B cell (primary cell): ENCODE measurements around the gene TNPO2. TPM values are rescaled to one million over a fixed set of nuclear protein-coding genes. Genes with fewer than 3 reads are reported as not detected.
A peak's percentile ranks its signal among the peaks of the same experiment; 100 is the strongest.

Experiments used
- ATAC-seq: fragments of 200-7000 bp; cut with Tn5 transposase; one replicate; pipeline ENCODE4 v1.10.0; 2021; ENCODE audit warnings: low read depth, mild to moderate bottlenecking, moderate number of reproducible peaks, moderate library complexity
- CTCF ChIA-PET: fragments of 350-600 bp; sonication (Branson Sonifier 250); formaldehyde crosslinking; loops from one replicate; lab custom pipeline; 2021; ENCODE audit warnings: antibody characterized with exemption, inconsistent platforms; lab: Charles Lee
- POLR2A ChIA-PET: fragments of 350-600 bp; sonication (Branson Sonifier 250); formaldehyde crosslinking; loops from one replicate; lab custom pipeline; 2021; ENCODE audit warnings: antibody characterized with exemption; lab: Charles Lee
- DNase-seq: peaks from one replicate; pipeline ENCODE4 v3.0.0; 2013
- H2AFZ ChIP-seq: 2 replicates; pipeline ENCODE4 v1.6.1; 2012; ENCODE audit warnings: mild to moderate bottlenecking, low read depth, low read length; ENCODE audit not compliant: insufficient read depth, poor library complexity, severe bottlenecking
- H3K27ac ChIP-seq, 2 donors: 1 replicate in 1 of 2; 2 replicates in 1 of 2; pipeline ENCODE4 v1.5.1; 2012 to 2013; ENCODE audit warnings: low read length in 2 of 2, mild to moderate bottlenecking in 2 of 2, moderate library complexity in 1 of 2
- H3K27me3 ChIP-seq, 4 experiments: fragments of 200-600 bp in 1 of 4; sonication (generic) in 1 of 4; replicated peaks in 1 of 4; 1 replicate in 2 of 4; 2 replicates in 2 of 4; pipeline versions ENCODE4 v1.6.1 to v1.7.0; 2013 to 2016; ENCODE audit warnings: low read length in 3 of 4, mild to moderate bottlenecking in 2 of 4, mixed read lengths in 1 of 4, moderate library complexity in 1 of 4; ENCODE audit not compliant: insufficient read depth in 4 of 4, control insufficient read depth in 3 of 4; ENCODE audit errors: control extremely low read depth in 1 of 4
- H3K36me3 ChIP-seq, 2 experiments: replicated peaks in 1 of 2; 1 replicate in 1 of 2; 2 replicates in 1 of 2; pipeline versions ENCODE4 v1.6.1 to v1.7.1; 2013; ENCODE audit warnings: low read length in 1 of 2; ENCODE audit not compliant: insufficient read depth in 2 of 2, control insufficient read depth in 1 of 2; ENCODE audit errors: control extremely low read depth in 1 of 2, extremely low read depth in 1 of 2
- H3K4me1 ChIP-seq, 2 donors: fragments of 200-600 bp in 1 of 2; sonication (generic) in 1 of 2; 1 replicate in 1 of 2; 2 replicates in 1 of 2; pipeline versions ENCODE4 v1.5.1 to v1.6.1; 2013 to 2017; ENCODE audit warnings: low read length in 2 of 2; ENCODE audit not compliant: control insufficient read depth in 2 of 2, insufficient read depth in 2 of 2
- H3K4me2 ChIP-seq: replicated peaks from 2 replicates; pipeline ENCODE3; 2012; ENCODE audit warnings: mild to moderate bottlenecking, low read depth, low read length; ENCODE audit not compliant: poor library complexity, severe bottlenecking
- H3K4me3 ChIP-seq, 5 experiments: fragments of 200-600 bp in 1 of 5; sonication (generic) in 1 of 5; 1 replicate in 3 of 5; 2 replicates in 2 of 5; pipeline versions ENCODE4 v1.5.1 to v1.7.0; 2011 to 2016; ENCODE audit warnings: low read length in 4 of 5, mild to moderate bottlenecking in 4 of 5, low read depth in 2 of 5, control low read depth in 1 of 5, moderate library complexity in 1 of 5; ENCODE audit not compliant: insufficient read depth in 1 of 5; ENCODE audit errors: control extremely low read depth in 1 of 5, extremely low read depth in 1 of 5
- H3K79me2 ChIP-seq: fragments of 200-600 bp; sonication (generic); one replicate; pipeline ENCODE4 v1.6.0; 2016; ENCODE audit warnings: low read length; ENCODE audit not compliant: control insufficient read depth, insufficient read depth
- H3K9ac ChIP-seq: fragments of 200-600 bp; sonication (generic); 2 replicates; pipeline ENCODE4 v1.6.1; 2017; ENCODE audit warnings: mild to moderate bottlenecking, low read length, moderate library complexity
- H3K9me3 ChIP-seq, 3 donors: one replicate each; pipeline versions ENCODE4 v1.6.1 to v1.7.1; 2013; ENCODE audit warnings: low read length in 2 of 3; ENCODE audit not compliant: control insufficient read depth in 2 of 3, insufficient read depth in 1 of 3; ENCODE audit errors: control extremely low read depth in 1 of 3
- H4K20me1 ChIP-seq: 2 replicates; pipeline ENCODE4 v1.6.0; 2012; ENCODE audit warnings: mild to moderate bottlenecking, low read length; ENCODE audit not compliant: insufficient read depth, control insufficient read depth, poor library complexity, severe bottlenecking
- H3K27ac Mint-ChIP-seq: one replicate; pipeline ENCODE4 v1.8.0; 2021; ENCODE audit warnings: mixed read lengths
- H3K27me3 Mint-ChIP-seq: one replicate; pipeline ENCODE4 v1.8.0; 2021; ENCODE audit warnings: mixed read lengths
- H3K4me1 Mint-ChIP-seq: one replicate; pipeline ENCODE4 v1.8.0; 2021; ENCODE audit warnings: mixed read lengths
- H3K4me3 Mint-ChIP-seq: one replicate; pipeline ENCODE4 v1.8.0; 2021; ENCODE audit warnings: mixed read lengths
- H3K9me3 Mint-ChIP-seq: one replicate; pipeline ENCODE4 v1.8.0; 2022; ENCODE audit warnings: mixed read lengths; ENCODE audit not compliant: insufficient read depth
- CTCF ChIP-seq: fragments of 200-600 bp; IDR thresholded peaks from one replicate; pipeline ENCODE4 v1.8.0; 2022; ENCODE audit warnings: antibody characterized with exemption, mild to moderate bottlenecking
- EZH2 ChIP-seq: IDR thresholded peaks from 2 replicates; pipeline ENCODE4 v1.6.1; 2012; ENCODE audit warnings: borderline replicate concordance, low read depth, mild to moderate bottlenecking, moderate library complexity, low read length; ENCODE audit not compliant: insufficient read depth, poor library complexity, severe bottlenecking
- WGBS: methylation state at CpG from one replicate; pipeline ENCODE4 v1.1.5; 2013; ENCODE audit warnings: missing lambda C conversion rate; ENCODE audit not compliant: insufficient coverage; 5-methylcytosine and 5-hydroxymethylcytosine counted together
- intact Hi-C: fragments of 100-400 bp; cut with micrococcal nuclease; formaldehyde crosslinking; loops from one replicate; pipeline ENCODE4 v1.10.0; 2022
- polyA plus RNA-seq: library from polyadenylated mRNA; depleted of rRNA; stranded (reverse); fragments of >200 nt; gene quantifications from 2 replicates; pipeline ENCODE4 v1.2.3, GENCODE V29; 2012
- total RNA-seq, 2 donors: library from RNA; stranded (reverse); fragments of 120-200 nt in 1 of 2; gene quantifications; 1 replicate in 1 of 2; 2 replicates in 1 of 2; pipeline versions ENCODE4 v1.2.3 to v1.2.4, GENCODE V29; 2013 to 2022

The TNPO2 gene
- total and polyA plus RNA-seq, 2 donors (not counting 1 experiment from before 2014, with no cell fraction given), result 73.7 to 85.6 TPM

- no peak for TF ChIP-seq EZH2
- TF ChIP-seq CTCF, result no peak
- peaks cover 74% of the 10 kb centered on the region for H3K79me2 ChIP-seq
- peaks cover 29 to 37% of the 10 kb centered on the region in 2 donors for H3K4me1 ChIP-seq
- H2AFZ ChIP-seq, result peak overlapping the region; percentile 83
- Mint-ChIP-seq H3K27ac (peak overlapping the region; percentile 84), H3K4me1 (peaks cover 38% of the 10 kb centered on the region), H3K4me3 (peak overlapping the region; percentile 95), H3K9me3 (no peaks in the 10 kb centered on the region), H3K27me3 (no peaks in the 10 kb centered on the region)
- ChIA-PET CTCF (interaction anchor here (0.7 to 3.5 kb wide), 8 partner anchors 12 to 74 kb away, joined by 3 to 26 read pairs (median 5); partner anchors contain the start of genes JUNB and TRIR), POLR2A (interaction anchor here (0.7 to 3.6 kb wide), 10 partner anchors 8 to 109 kb away, joined by 3 to 30 read pairs (median 8); partner anchors contain the start of genes DHPS, FBXW9, JUNB and TRIR)
- no peaks in the 10 kb centered on the region for H3K9me3 ChIP-seq
- peak overlapping the region; percentile 60 to 83 (median 77) for H3K4me3 ChIP-seq
- intact Hi-C loops, result loop anchor here (1.0 to 5.0 kb wide), 4 partner anchors 41 to 85 kb away; partner anchors contain the start of genes DHPS, HOOK2, MAN2B1 and RNASEH2A
- peak overlapping the region; percentile 95 for H3K4me2 ChIP-seq
- DNase-seq (peak; percentile 76), ATAC-seq (peak; percentile 42)
- H3K9ac ChIP-seq, result peak overlapping the region; percentile 85
- WGBS, result under 1% methylated on average over 48 of the region's 65 CpGs
- H3K36me3 ChIP-seq, result peaks cover 0 to 7% of the 10 kb centered on the region in 2 experiments
- H4K20me1 ChIP-seq, result peaks cover 11% of the 10 kb centered on the region
- H3K27me3 ChIP-seq, result no peaks in the 10 kb centered on the region
- H3K27ac ChIP-seq, result peak overlapping the region; percentile 17 to 69
Observed at GRCh38 chr19:12721656-12722565, 1.8 kb downstream of the TNPO2 start.
